Transverse colon (tissue), 4 donors: ENCODE results near the gene RER1. TPM values are rescaled to one million over a fixed set of nuclear protein-coding genes. Genes with fewer than 3 reads are reported as not detected.

Source experiments
- DNase-seq: peaks from one replicate; pipeline ENCODE4 v3.0.0-alpha.2; 2019
- H3K27ac ChIP-seq, 4 donors: fragments of 200-600 bp; sonication (generic); 2 replicates each; pipeline ENCODE4 v1.5.1; 2016 to 2018; ENCODE audit warnings: inconsistent platforms in 4 of 4
- H3K27me3 ChIP-seq: fragments of 200-600 bp; sonication (generic); 2 replicates; pipeline ENCODE4 v1.5.1; 2017; ENCODE audit warnings: inconsistent platforms
- H3K36me3 ChIP-seq, 4 donors: fragments of 200-600 bp; sonication (generic); 2 replicates each; pipeline ENCODE4 v1.5.1; 2017 to 2019; ENCODE audit warnings: inconsistent platforms in 4 of 4
- H3K4me1 ChIP-seq, 4 donors: fragments of 200-600 bp; sonication (generic); 2 replicates each; pipeline ENCODE4 v1.5.1; 2017 to 2020; ENCODE audit warnings: inconsistent platforms in 4 of 4
- H3K4me3 ChIP-seq, 4 donors: fragments of 200-600 bp; sonication (generic); 1 replicate in 1 of 4; 2 replicates in 3 of 4; pipeline versions ENCODE4 v1.5.1 to v1.6.1; 2017 to 2019; ENCODE audit warnings: inconsistent platforms in 4 of 4
- H3K9me3 ChIP-seq, 2 donors: fragments of 200-600 bp; sonication (generic); 2 replicates each; pipeline ENCODE4 v1.5.1; 2017 to 2019; ENCODE audit warnings: inconsistent platforms in 2 of 2
- CTCF ChIP-seq, 5 experiments: fragments of 200-600 bp in 3 of 5; fragments of 450-650 bp in 2 of 5; sonication (generic) in 3 of 5; IDR thresholded peaks; 1 replicate in 2 of 5; 2 replicates in 3 of 5; pipeline ENCODE4 v1.5.1; 2016 to 2017; ENCODE audit warnings: antibody characterized with exemption in 5 of 5, inconsistent platforms in 3 of 5, mild to moderate bottlenecking in 2 of 5, moderate library complexity in 1 of 5
- EP300 ChIP-seq: sonication (generic); formaldehyde crosslinking; IDR thresholded peaks from one replicate; pipeline ENCODE4 v1.6.1; 2017; ENCODE audit warnings: antibody characterized with exemption, low read depth
- POLR2A ChIP-seq: fragments of 450-650 bp; IDR thresholded peaks from one replicate; pipeline ENCODE4 v1.6.1; 2016; ENCODE audit warnings: antibody characterized with exemption, mild to moderate bottlenecking, moderate library complexity
- POLR2AphosphoS5 ChIP-seq, 3 donors: sonication (generic); formaldehyde crosslinking; IDR thresholded peaks; one replicate each; pipeline ENCODE4 v1.6.1; 2016; ENCODE audit warnings: antibody characterized with exemption in 3 of 3
- WGBS, 2 donors: methylation state at CpG; one replicate each; pipeline ENCODE4 v1.1.5; 2018; ENCODE audit warnings: low coverage in 1 of 2; 5-methylcytosine and 5-hydroxymethylcytosine counted together
- in situ Hi-C, 4 donors: fragments of 200-750 bp; cut with MboI; loops; one replicate each; pipeline versions ENCODE4 v1.15.0 to v1.15.1; 2017; ENCODE audit warnings: low sequenced_read_pairs in 3 of 4, low pct_ligation_motif_present in 1 of 4, low pct_unique_long_range_greater_than_20kb in 1 of 4
- intact Hi-C: fragments of 100-400 bp; cut with DNase I; formaldehyde crosslinking; loops from one replicate; pipeline ENCODE4 v1.15.1; 2023; ENCODE audit warnings: low total_unique reads
- total RNA-seq, 4 donors: library from RNA; depleted of rRNA; stranded (reverse); fragments of >200 nt; gene quantifications; one replicate each; pipeline ENCODE4 v1.1.0, GENCODE V29; 2016

RER1 gene
- total RNA-seq, 4 donors from 2014 or later, result 36.2 to 129 (median 111) TPM

DNA sequence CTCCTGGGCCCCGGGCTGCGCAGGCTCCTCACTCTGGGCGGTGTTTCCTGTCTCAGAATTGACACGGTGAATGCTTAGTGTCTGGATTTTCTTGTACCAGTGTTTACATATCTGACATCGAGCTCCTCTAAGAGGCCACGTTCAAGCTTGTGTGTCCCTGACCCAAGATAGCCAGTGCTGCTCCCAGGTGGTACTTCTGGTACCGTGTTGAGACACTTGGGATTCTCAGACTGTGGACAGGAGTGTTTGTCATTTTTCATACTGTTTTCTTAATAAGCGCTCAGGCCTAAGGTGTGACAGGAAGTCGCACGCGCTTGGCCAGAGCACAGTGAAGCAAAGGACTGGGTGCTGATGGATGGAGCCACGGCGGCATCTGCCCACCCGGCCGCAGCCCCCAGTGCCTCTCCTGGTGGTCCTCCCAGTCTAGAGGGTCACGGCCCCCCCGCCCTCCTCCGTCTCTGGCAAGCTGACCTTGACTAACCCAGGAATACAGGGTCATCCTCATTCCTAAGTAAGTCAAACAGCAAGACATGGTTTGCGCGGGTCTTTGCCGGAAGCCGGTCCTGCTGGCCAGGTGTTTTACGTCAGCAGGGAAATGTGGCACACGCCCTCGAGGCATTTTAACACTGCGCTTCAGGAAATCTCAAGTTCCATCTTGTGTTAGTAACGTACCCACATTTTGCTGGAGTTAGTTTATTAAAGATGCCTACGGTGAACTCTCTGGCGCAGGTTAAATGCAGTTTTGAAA, 12.7 kb downstream of the RER1 start:
- Histone ChIP-seq H3K27ac (no peak overlapping the region), H3K4me1 (no peaks in the 10 kb centered on the region), H3K27me3 (no peaks in the 10 kb centered on the region), H3K4me3 (no peak overlapping the region), H3K9me3 (no peaks in the 10 kb centered on the region), H3K36me3 (peaks cover 0 to 46% (median 11%) of the 10 kb centered on the region in 4 donors)
- WGBS, 2 donors, result 78% methylated on average over 29 of the region's 29 CpGs; no CpG with 5 or more reads in 1 of the 2 donors
- no peak for DNase-seq
- in situ Hi-C loops, result loop anchor here in 2 of 4 donors (25.0 kb wide), 2 partner anchors 158 to 233 kb away; partner anchors contain the start of genes MMEL1 (in 1 of the 2) and TNFRSF14 (in 1 of the 2)
- TF ChIP-seq EP300, result no peak
- TF ChIP-seq POLR2AphosphoS5 (IDR thresholded peaks at IDR 0.05), result no peak
- no peak for TF ChIP-seq CTCF (IDR thresholded peaks at IDR 0.05)
- TF ChIP-seq POLR2A, result no peak
- intact Hi-C loops, result no loop called here

DNA sequence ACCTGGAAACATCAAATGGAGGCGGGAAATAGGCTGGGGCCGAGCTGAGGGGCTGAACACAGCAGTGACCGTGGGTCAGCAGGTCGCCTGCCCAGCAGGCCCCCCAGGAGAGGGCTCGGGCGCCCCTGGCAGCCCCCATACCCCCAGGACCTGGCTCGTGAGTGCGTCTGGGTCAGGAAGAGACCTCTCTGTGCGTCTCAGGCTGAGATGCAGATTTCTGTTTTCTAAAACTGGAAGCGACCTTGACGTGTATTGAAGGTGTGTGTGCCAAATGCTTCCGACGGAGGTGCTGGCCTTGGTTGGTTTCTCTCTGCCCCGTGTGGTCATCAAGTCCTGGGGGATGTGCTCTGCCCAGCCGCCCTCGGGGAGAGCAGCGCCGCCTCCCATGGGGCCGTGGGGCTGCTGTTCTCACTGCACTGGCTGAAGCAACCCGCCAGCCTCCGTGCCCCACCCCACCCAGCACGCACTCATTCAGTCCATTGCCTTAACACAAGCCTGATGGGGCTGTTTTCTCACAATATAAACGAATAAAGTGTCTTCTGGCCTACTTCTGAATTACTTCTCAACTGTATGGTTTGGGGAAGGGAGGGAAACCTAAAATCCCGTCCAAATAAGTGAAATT, 13.4 kb downstream of the RER1 start:
- H3K4me3 ChIP-seq, result no peak overlapping the region
- DNase-seq, result no peak
- no peaks in the 10 kb centered on the region for H3K9me3 ChIP-seq
- in situ Hi-C loops (loop anchor here in 2 of 4 donors (25.0 kb wide), 2 partner anchors 157 to 232 kb away; partner anchors contain the start of genes MMEL1 (in 1 of the 2) and TNFRSF14 (in 1 of the 2)), intact Hi-C loops (no loop called here)
- TF ChIP-seq EP300 (no peak), CTCF (IDR thresholded peaks at IDR 0.05) (no peak)
- WGBS, 2 donors, result 83 to 84% methylated on average over 5 to 24 of the region's 24 CpGs
- no peaks in the 10 kb centered on the region for H3K27me3 ChIP-seq
- H3K36me3 ChIP-seq, result peaks cover 0 to 42% (median 9%) of the 10 kb centered on the region in 4 donors
- no peaks in the 10 kb centered on the region for H3K4me1 ChIP-seq
- H3K27ac ChIP-seq, result no peak overlapping the region

- intact Hi-C loops, result no loop called here
- no peak for DNase-seq
- Histone ChIP-seq H3K9me3 (no peaks in the 10 kb centered on the region), H3K4me1 (no peaks in the 10 kb centered on the region), H3K36me3 (peaks cover 0 to 34% (median 5%) of the 10 kb centered on the region in 4 donors), H3K4me3 (no peak overlapping the region), H3K27ac (no peak overlapping the region), H3K27me3 (no peaks in the 10 kb centered on the region)
- WGBS, 2 donors, result 79 to 90% methylated on average over 4 to 27 of the region's 28 CpGs
- TF ChIP-seq CTCF (IDR thresholded peaks at IDR 0.05) (no peak), EP300 (no peak), POLR2A (no peak), POLR2AphosphoS5 (IDR thresholded peaks at IDR 0.05) (no peak)
- in situ Hi-C loops, result loop anchor here in 2 of 4 donors (25.0 kb wide), 2 partner anchors 157 to 232 kb away; partner anchors contain the start of genes MMEL1 (in 1 of the 2) and TNFRSF14 (in 1 of the 2)
These were observed 14.1 kb downstream of the RER1 start for GRCh38 chr1:2405588-2406295.
